CD4-positive, alpha-beta T cell treated with Interleukin-12 subunit alpha and Interleukin-12 subunit beta, for 1 hour (primary cell): ENCODE data around the gene KIF1A.

ENCODE experiments used
- DNase-seq: peaks from one replicate; pipeline ENCODE4 v3.0.0-alpha.2; 2020

The KIF1A gene

DNA sequence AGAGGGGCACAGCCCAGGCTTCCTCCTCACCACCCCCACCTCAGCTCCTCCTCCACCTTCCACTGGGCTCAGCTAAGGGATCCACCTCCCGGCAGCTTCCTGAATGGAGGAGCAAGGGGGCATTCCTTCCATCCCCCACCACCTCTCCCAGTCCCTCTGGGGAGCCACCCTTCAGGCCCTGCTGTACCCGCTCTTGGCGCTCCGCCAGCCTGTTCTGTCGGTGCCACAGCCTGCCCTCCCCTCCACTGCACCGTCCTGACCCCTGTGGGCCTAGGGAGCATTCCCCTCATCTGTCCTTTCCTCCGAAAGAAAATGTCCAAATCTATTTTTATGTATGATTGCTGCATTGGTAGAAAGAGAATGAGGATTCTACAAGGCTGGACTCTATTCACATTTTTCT, 59.9 kb downstream of the KIF1A start:
- DNase-seq, result no peak

- DNase-seq, result no peak
Measured at GRCh38 chr2:240759459-240759858, 60.6 kb downstream of the KIF1A start.

DNA sequence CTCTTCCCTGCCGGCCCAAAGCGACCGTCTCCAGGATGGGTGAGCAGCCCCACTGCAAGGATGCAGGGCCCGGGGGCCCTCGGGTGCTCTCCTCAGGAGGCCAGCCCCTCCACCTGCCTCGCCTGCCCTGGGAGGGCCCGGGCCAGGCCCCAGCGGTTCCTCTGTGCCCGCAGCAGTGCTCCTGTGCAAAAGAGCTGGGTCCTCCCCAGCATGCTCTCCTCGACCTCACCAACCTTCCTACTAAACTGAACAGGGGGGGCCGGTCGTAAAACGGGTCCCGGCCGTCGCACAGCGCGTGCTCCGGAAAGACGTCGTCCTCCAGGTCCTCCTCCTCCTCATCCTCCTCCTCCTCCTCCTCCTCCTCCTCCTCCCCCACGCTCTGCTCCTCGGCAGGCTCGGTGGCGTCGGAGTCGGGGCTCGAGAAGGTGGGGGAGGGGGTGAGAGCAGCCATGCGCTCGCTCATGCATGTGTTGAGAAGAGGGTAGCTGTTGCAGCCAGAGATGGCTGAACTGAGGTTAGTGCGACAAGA, 62.9 kb downstream of the KIF1A start:
- no peak for DNase-seq

DNA sequence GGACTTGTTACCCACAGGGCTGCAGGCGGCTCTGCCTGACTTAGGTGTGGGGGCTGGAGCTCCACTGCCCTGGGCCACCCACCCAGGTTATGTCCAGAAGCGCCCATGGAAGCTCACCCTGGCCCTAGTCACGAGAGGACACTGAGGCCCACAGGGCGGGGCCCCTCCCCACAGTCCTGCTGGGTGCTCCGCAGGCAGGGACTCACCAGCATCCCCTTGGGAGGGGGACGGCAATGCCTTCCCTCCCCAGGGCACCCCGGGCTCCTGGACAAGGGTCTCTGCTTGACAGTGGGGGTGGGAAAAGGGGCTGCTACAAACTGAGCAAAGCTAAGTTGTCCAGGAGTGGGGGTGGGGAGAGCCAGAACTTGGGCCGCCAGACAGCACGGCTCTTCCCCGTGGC, 67.8 kb downstream of the KIF1A start:
- no peak for DNase-seq

DNA sequence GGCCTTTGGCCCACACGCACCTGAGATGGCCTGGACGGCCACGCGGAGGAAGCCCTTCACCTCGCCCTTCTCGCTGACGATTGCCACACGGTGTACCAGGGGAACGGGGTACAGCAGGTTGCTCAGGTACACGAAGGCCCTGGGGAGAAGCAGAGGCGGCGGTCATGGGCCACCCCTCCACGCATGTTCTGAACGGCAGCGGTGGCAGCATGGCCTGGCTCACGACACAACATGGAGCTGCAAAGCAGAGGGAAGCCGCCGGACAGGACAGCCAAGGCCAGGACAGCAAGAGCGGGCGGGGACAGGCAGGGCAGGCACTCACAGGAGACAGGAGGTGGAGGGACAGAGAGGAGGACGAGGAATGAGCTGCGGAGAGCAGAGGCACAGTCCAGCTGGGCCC, 69.6 kb downstream of the KIF1A start:
- no peak for DNase-seq

DNA sequence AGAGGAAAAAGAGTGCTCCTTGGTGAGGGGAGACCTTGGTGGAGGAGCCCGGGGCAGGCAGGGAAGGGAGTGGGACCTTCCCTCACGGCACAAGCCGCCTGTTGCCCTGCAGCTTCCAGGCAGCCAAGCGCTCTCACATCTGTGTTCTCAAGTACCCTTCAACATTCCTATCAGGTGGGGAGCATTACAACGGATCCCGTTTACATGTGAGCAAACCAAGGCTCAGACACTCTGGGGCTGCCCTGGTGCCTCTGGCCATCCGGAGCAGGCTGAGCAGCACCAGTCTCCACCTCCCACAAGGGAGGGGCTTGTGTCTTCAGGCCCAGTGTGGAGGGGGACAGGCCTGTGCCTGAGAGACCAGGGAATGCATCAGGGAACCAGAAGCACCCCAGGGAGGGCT, 70.5 kb downstream of the KIF1A start:
- DNase-seq, result no peak

DNA sequence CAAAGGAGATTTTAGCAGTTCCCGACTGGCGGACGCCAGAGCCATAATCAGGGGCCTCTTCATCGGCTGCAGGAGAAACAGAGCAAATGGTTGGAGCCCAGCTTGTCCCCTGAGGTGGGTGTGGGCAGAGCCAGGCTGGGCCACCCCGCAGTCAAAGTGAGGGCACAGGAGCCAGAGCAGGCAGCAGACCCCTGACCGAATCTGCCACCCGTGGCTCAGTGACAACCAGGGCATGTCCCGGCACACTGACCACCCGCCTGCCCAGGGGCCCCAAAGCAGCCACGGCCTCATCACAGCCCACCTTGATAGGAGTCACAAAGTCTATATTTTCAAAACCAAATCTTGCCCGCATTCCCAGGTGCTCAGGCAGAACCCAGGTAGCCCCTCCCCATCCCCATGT, 72.8 kb downstream of the KIF1A start:
- no peak for DNase-seq

- no peak for DNase-seq
Measured at GRCh38 chr2:240746671-240747070, 73.3 kb downstream of the KIF1A start.

DNA sequence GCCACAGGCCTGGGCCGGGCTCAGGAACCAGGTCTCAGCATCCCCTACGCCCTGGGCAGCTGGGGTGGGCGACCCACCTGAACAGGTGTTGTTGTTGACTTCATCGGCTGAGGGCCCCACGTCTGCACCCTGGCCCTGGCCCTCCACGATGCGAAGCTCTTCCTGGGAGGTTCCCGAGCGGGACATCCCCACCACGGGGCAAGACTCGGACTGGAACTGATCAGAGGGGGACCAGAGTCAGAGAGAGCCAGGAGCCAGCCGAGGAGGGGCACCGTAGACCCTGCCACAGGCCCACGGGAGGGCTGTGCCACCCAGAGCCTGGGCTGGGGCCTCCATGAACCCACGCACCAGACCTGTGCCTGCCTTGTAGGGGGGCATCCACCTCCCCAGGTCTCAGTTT, 74.1 kb downstream of the KIF1A start:
- DNase-seq, result no peak

DNA sequence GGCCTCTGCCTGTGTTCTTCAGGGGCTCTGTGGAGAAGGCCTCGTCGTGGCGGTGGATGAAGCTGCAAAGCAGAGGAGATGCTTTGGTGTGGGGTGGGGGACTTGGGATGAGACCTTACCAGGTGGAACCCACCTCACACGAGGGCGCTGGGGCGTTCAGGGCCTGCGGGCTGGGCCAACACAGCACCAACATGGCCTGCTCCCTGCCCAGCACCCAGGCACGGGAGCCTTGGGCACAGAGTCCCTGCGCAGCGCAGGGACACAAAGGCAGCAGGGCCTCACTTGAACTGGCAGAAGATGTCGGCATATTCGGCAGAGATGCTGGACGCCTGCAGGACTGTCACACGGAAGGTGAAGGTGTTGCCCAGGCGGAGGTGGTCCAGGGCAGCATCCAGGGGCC, 74.6 kb downstream of the KIF1A start:
- DNase-seq, result no peak

- no peak for DNase-seq
Measured at GRCh38 chr2:240742602-240743095, 77.4 kb downstream of the KIF1A start.

DNA sequence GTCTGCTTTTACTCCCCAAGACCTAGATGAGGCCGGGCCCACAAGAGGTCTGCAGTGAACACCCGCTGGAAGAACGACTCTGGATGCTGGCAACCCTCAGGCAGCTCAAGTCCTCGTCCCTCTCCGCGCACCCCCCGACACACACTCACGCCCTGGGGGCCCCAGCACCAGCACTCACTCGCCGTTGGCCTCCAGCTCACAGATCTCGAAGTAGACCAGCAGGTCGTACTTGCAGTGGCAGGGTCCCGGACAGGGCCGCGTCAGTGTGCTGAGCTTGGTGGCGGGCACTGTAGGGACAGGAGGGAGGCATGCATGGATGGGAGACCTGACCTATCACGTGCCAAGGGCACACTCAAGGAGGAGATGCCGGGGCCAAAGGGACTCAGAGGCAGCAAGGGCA, 78.9 kb downstream of the KIF1A start:
- DNase-seq, result no peak

- DNase-seq, result peak; percentile 28
Measured at GRCh38 chr2:240739797-240740196, 80.2 kb downstream of the KIF1A start.

- no peak for DNase-seq
Measured at GRCh38 chr2:240737958-240738357, 82.1 kb downstream of the KIF1A start.

- no peak for DNase-seq
Measured at GRCh38 chr2:240737512-240737911, 82.5 kb downstream of the KIF1A start.

- no peak for DNase-seq
Measured at GRCh38 chr2:240736281-240737250, 83.5 kb downstream of the KIF1A start.

- no peak for DNase-seq
Measured at GRCh38 chr2:240735476-240735875, 84.5 kb downstream of the KIF1A start.

DNA sequence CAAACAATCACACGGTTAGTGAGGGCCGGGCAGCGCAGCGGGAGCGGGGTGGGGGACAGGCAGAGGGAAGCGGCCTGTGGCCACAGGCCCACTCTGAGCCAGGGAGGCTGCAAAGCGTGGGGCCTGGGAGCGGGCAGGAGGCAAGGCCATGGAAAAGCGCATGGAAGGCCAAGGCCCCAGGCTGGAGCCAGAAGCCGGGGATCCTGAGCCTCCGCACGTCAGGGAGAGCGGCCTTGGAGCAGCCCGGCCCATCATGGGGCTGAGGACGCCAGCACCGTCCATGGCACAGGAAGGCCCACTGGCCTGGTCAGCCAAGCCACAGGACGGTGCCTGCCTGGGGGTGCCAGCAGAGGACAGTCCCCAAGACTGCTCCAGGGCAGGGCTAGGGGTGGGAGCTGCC, 85.3 kb downstream of the KIF1A start:
- no peak for DNase-seq

DNA sequence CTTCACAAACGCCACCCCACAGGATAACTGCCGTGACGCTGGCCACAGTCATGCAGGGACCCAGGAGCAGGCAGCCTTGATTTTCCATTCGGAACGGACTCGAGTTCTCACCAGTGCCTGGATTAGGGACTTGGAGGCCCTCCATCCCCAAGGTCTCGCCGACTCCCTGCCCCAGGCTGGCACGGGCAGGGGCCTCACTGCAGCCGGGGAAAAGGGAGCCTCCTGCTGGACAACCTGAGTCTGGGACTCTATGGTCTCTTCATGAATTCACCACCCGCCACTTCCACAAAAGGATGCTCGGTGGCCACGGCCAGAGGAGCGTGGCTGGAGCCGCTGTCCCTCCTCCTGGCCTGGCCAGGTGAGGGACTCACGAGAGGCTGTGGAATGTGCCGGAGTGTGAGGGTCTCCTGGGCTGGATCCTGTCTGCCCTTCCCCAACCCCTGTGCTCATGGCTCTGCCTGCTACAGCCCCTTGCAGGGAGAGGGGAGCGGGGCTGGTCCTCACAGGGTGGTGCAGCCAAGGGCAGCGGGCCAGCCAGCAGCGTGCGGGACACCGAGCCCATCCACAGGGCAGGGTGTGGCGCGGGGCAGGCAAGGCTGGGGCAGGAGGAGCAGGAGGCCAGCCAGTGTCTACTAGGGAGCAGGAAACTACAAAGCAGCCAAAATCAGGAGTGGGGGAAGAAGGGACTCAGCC, 86.1 kb downstream of the KIF1A start:
- peak; percentile 21 for DNase-seq

- DNase-seq, result no peak
Measured at GRCh38 chr2:240732911-240733622, 87.0 kb downstream of the KIF1A start.

- DNase-seq, result no peak
Measured at GRCh38 chr2:240732184-240732583, 87.8 kb downstream of the KIF1A start.

- DNase-seq, result no peak
Measured at GRCh38 chr2:240731178-240731545, 88.9 kb downstream of the KIF1A start.

DNA sequence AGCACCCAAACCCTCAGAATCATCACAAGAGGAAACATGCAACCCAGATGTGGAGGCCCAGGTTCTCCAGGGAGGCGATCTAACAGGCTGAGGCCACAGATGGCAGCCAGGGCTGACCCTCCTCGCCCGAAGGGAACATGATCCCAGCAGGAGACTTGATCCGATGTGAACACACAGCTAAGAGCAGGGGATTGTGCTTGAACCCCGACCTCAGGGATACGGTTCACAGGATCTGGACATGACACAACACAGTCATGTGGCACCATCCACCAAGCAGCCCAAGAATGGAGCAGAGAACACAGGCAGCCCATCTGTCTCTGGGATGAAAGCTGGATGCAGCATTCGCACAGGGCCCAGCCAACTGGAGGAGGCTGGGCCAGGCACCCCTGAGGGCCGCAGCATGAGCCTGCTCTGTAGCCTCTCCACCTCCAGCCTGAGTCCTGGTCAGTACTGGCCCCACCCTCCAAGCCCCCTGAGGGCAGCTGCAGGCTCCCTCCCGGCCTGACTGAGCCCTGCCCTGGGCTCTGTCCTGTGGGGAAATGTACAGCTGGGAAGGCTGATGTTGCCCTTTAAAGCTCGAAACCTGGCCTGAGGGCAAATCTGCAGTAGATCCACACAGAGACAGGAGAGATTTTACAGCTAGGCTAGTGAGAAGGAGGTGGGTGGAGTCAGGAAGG, 89.4 kb downstream of the KIF1A start:
- DNase-seq, result no peak
